COR-L47 (cell line): ENCODE results near the gene CORO7.
"Not testable (repeated sequence)": the region's sequence is repeated elsewhere in the genome, so short reads cannot be mapped to it uniquely, and the experiment has no call there.

ENCODE experiments used
- DNase-seq: peaks from one replicate; lab custom pipeline; 2025; lab: John Stamatoyannopoulos, UW

The CORO7 gene

DNA sequence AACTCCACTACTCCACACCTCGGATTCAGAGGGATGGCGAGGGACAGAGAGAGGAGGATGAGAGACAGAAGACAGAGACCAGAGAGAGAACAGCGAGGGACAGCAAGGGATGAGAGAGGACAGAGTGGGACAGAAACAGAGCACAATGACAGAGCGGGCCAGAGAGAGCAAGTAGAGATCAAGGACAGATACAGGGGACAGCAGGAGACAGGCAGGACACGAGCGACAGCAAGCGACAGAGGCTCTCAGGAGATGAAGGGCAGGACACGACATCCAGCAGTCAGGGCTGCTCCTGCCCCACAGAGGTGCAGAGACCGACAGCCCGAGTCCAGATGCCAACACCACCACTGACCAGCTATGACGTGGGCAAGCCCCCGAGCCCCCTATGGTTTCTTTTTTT, 14.9 kb downstream of the CORO7 start:
- DNase-seq, result no peak

- DNase-seq, result no peak
Observed at GRCh38 chr16:4401094-4401501, 15.3 kb downstream of the CORO7 start.

DNA sequence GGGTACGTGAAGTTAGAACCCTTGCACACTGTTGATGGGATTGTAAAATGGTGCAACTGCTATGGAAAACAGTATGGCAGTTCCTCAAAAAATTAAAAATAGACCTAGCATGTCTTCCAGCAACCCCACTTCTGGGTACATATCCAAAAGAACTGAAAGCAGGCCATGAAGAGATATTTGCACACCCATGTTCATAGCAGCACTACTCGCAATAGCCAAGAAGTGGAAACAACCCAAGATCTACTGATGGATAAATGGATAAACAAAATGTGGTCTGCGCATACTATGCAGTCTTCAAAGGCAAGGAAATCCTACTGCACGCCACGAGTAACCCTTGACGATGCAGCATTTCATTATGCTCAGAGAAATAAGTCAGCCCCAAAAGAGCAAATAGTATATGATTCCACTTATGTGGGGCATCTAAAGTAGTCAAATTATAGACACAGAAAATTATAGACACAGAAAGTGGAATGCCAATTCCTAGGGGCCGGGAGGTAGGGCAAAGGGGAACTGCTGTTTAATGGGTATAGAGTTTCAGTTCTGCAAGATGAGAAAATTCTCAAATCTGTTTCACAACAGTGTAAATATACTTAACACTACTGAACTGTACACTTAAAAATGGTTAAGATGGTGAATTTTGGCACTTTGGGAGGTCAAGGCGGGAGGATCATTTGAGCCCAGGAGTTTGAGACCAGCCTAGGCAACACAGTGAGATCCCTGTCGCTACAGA, 17.2 kb downstream of the CORO7 start:
- DNase-seq, result no peak

GRCh38 chr16:4395055-4395726, 21.2 kb downstream of the CORO7 start:
- no peak for DNase-seq

DNA sequence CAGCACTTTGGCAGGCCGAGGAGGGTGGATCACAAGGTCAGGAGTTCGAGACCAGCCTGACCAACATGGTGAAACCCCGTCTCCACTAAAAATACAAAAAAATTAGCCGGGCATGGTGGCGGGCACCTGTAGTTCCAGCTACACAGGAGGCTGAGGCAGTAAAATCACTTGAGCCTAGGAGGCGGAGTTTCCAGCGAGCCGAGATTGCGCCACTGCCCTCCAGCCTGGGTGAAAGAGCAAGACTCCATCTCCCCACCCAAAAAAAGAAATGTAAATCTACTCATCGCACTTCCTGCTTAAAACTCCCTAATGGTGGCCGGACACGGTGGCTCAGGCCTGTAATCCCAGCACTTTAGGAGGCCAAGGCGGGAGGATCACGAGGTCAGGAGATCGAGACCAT, 22.5 kb downstream of the CORO7 start:
- not testable (repeated sequence) for DNase-seq

DNA sequence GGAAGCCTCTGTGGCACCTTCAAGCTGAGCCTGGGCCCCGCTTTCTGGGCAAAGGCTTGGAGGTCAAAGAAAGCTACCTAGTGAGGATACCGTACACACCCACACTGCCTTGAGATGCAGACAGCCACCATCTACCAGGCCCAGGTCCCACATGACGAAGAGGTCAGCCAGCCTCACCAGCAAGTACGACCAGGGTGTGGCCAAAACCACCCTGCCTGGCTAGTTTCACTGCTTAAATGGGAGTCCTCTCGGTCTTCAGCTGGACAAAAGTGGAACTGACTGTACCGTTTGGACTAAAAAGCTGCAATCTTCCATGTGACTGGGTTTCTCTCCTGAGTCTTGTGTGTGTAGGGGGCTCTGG, 23.2 kb downstream of the CORO7 start:
- DNase-seq, result no peak

GRCh38 chr16:4392382-4393239, 23.8 kb downstream of the CORO7 start:
- DNase-seq, result peak; percentile 42

- peak; percentile 47 for DNase-seq
Observed at GRCh38 chr16:4391631-4392381, 24.6 kb downstream of the CORO7 start.

GRCh38 chr16:4390266-4391260, 25.8 kb downstream of the CORO7 start:
- no peak for DNase-seq

DNA sequence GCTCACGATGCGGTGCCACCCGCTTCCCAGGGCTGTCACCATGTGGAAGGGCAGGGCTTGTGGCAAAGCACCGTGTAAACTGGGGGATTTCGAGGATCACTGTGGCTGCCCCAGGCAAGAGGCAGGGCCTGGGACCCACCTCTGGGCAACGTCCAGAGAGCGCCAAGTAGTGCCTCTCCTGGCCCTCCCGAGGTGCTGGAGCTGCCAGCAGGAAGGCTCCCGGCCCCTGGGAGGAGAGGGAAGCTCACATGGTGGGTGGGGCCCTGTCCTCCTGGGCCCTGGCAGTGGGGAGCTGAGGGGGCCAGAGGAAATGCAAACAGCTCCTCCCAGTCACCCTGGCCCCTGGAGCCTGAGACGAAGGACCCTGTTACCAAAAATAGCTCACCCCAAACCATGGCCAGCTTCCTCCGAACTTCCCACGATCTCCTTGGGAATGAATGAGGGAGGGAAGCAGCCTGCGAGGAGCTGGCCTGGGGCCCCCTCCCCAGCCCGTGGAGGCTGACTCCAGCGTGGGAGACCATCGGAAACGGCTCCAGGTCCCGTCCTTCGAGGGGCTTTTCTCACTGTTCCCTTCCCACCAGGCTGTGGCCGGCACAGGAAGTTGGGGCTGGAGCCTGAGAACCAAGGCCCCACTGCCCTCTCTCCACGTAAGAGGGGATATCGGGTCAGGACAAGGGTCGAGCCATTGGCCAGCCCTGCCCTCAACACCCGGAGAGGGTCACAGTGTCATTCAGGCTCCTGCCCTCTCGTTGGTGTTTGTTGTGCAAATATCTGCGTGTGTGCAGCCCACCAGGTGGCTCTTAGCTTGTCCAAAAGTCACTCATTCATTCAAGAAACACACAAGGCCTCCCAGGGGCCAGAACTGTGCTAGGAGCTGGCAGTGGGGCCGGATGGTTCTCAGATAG, 27.1 kb downstream of the CORO7 start:
- no peak for DNase-seq

DNA sequence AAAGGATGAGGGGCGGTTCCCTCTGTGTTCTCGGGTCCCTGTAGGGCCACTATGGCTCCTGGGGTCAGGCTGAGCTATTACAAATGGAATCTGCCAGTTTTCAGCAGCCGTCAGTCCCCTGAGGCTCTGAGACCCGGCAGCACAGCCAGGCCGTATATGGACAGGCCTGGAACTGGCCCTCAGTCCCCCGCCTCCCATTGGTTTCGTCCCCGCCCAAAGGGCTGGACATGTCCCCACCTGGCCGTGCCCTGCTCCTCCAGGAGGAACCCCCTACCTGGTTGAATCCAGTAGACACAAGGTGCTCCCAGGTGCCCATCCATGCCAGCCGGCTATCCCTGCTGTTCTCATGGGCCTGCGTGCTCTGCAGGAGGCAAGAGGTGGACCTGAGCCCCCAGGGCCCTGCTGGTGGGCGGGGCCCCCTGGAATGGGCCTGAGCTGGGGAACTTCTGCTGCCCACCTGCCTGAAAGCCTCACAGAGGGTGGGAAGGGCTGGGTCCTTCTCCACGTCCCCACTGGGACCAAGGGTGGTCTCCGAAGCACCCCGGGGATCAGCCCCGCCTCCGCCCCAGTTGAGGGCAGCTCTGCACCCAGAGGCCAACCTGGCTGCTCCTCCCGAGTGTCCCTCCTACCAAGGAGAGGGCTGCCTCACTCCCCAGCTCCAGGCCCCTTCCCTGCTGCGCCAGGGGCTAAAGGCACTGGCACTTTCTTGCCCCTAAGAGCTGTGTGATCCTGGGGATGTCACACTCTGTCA, 27.9 kb downstream of the CORO7 start:
- no peak for DNase-seq

DNA sequence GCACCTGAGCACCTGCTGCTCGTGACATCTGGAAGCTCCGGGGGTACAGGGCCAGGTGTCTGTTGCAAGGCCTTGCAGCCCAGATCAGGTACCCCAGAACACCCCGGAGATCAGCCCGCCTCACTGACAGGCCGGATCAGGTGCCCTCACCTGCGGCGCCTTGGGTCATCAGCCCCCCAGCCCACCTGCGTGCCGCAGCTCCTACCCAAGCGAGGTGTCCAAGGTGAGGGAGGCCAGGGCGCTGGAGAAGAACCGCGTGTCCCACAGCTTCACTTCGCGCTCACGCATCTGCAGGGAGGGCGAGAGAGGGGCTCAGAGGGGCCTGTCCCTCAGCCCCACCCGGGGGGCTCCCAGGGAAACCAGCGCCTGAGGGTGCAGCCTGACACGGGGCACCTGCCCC, 28.6 kb downstream of the CORO7 start:
- DNase-seq, result no peak

- no peak for DNase-seq
Observed at GRCh38 chr16:4386951-4387565, 29.3 kb downstream of the CORO7 start.

DNA sequence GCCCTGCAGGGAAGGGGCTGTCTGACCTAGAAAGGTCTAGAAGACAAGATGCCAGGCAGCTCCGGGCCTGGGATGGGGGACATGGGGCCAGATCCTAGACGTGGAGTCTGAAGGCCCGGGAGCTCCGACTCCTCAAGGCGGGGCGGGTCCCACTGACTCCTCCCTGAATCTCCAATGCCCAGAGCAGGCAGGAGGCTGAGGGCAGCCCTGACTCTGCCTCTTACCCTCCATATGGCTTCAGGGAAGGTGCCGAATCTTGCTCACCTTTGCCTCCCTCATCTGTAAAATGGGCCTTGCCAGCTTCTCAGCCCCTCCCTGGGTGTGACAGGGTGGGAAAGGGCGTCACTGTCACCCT, 30.0 kb downstream of the CORO7 start:
- DNase-seq, result no peak

- DNase-seq, result no peak
Observed at GRCh38 chr16:4385789-4386450, 30.5 kb downstream of the CORO7 start.

DNA sequence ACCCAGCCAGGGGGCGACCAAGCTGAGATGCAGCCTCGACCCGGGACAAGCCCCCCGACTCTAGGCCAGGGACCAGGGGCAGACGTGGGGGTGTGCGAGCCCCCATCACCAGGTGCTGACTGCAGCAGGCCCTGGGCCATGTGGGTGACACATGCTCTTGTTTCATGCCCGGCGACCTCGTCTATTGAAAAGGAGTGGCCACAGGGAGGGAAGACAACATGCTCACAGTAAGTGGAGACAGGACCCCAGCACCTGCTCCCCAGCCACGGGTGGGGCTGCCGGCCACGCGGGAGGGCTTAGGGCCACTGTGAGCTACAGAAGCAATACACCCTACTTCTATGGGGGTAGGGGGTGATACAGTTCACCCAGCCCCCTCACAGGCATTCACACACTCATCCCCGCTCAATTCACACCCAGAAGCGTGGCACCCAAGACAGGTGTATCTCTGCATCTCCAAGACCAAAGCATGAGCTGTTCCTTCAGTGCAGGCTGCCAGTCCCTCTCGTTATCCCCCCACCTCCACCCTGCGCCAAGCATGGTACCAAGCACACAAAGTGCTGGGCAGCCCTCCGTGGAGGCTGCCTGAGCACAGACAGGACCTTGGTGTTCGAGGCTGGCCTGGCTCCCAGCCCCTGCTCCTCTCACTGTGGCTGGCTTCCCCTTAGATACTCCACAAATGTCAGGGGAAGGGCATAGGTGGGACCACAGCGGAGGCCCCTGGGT, 31.2 kb downstream of the CORO7 start:
- no peak for DNase-seq

DNA sequence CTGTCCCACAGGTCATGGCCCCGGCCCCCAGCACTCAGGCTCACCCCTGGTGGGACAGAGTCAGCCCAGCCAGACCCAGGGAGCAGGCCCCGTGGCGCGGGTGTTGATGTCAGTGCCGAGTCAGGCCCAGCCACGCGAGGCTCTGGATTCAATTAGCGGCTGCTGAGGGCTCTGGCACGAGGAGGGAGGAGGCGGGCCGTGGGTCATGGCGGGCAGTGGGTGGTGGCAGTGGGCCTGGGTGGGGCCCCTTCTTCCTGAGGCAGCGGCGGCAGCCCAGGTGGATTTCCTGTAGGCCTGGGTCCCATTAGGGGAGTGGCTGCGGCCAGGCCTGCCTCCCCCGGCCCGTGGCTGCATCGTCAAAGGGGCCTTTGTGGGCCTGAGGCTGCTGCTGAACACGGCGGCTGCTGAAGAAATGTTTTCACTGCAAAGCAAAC, 31.9 kb downstream of the CORO7 start:
- no peak for DNase-seq
